Head of caudate nucleus (tissue), 42 donors: ENCODE data around the gene ANKZF1.

Experiments
- DNase-seq, 42 donors: peaks; one replicate each; pipeline versions ENCODE4 v3.0.0 to v3.0.0-alpha.2; 2020 to 2021; ENCODE audit warnings: mixed read lengths in 7 of 42
- intact Hi-C: fragments of 100-400 bp; cut with DNase I; formaldehyde crosslinking; loops from one replicate; pipeline ENCODE4 v1.15.0; 2022

ANKZF1 gene

GRCh38 chr2:219219784-219220532 is 9.6 kb upstream of the ANKZF1 start:
- intact Hi-C loops, result no loop called here

GRCh38 chr2:219220652-219221402 is 8.8 kb upstream of the ANKZF1 start:
- intact Hi-C loops, result no loop called here
- DNase-seq, result no peak

More at GRCh38 chr2:219219784-219220532, 9.6 kb upstream of the ANKZF1 start:
- DNase-seq, result peak in 1 of 42 donors; percentile 6

- intact Hi-C loops, result no loop called here
- DNase-seq, result peak in 20 of 42 donors; percentile 3 to 77 (median 40)
These were observed 7.6 kb upstream of the ANKZF1 start for GRCh38 chr2:219221957-219222518.

GRCh38 chr2:219223831-219224610 is 5.6 kb upstream of the ANKZF1 start:
- intact Hi-C loops, result no loop called here

GRCh38 chr2:219225350-219225749 is 4.3 kb upstream of the ANKZF1 start:
- DNase-seq, result no peak
- intact Hi-C loops, result loop anchor here (5.0 kb wide), 1 partner anchor 72 kb away; no protein-coding TSS in a partner anchor

More at GRCh38 chr2:219223831-219224610, 5.6 kb upstream of the ANKZF1 start:
- no peak for DNase-seq

GRCh38 chr2:219228041-219228910 is 1.3 kb upstream of the ANKZF1 start:
- intact Hi-C loops, result loop anchor here (5.0 kb wide), 1 partner anchor 69 kb away; no protein-coding TSS in a partner anchor
- no peak for DNase-seq

GRCh38 chr2:219228911-219229304 is 698 bp upstream of the ANKZF1 start:
- peak in 1 of 42 donors; percentile 20 for DNase-seq
- intact Hi-C loops, result loop anchor here (5.0 kb wide), 1 partner anchor 68 kb away; no protein-coding TSS in a partner anchor

- intact Hi-C loops, result no loop called here
- DNase-seq, result peak in 12 of 42 donors; percentile 20 to 55 (median 37)
These were observed 494 bp downstream of the ANKZF1 start for GRCh38 chr2:219230059-219230540.

- intact Hi-C loops, result no loop called here
- no peak for DNase-seq
These were observed 4.7 kb downstream of the ANKZF1 start for GRCh38 chr2:219234331-219234730.

- intact Hi-C loops, result no loop called here
- DNase-seq, result no peak
These were observed 13.7 kb downstream of the ANKZF1 start for GRCh38 chr2:219243291-219243761.

- intact Hi-C loops, result loop anchor here (2.0 kb wide), 1 partner anchor 18 kb away; no protein-coding TSS in a partner anchor
- no peak for DNase-seq
These were observed 15.2 kb downstream of the ANKZF1 start for GRCh38 chr2:219244789-219245147.

GRCh38 chr2:219245148-219245898 is 15.7 kb downstream of the ANKZF1 start, which contains the start of the genes GLB1L and STK16:
Gene GLB1L, minus strand, starts transcription at chr2:219245444. Its CDS starts 1,871 bp downstream, at chr2:219243573.
Gene STK16, plus strand, starts transcription at chr2:219245479. Its CDS starts 521 bp downstream, at chr2:219246000.
- peak; percentile 82 to 98 (median 94) for DNase-seq
- intact Hi-C loops, result loop anchor here (2.0 kb wide), 1 partner anchor 19 kb away; no protein-coding TSS in a partner anchor

GRCh38 chr2:219245899-219246230 is 16.3 kb downstream of the ANKZF1 start:
- intact Hi-C loops, result loop anchor here (2.0 kb wide), 1 partner anchor 19 kb away; no protein-coding TSS in a partner anchor
- DNase-seq, result peak in 2 of 42 donors; percentile 14 to 23

- intact Hi-C loops, result no loop called here
- no peak for DNase-seq
These were observed 17.0 kb downstream of the ANKZF1 start for GRCh38 chr2:219246559-219246958.

- intact Hi-C loops, result no loop called here
- no peak for DNase-seq
These were observed 18.4 kb downstream of the ANKZF1 start for GRCh38 chr2:219247678-219248642.

- intact Hi-C loops, result no loop called here
These were observed 19.2 kb downstream of the ANKZF1 start for GRCh38 chr2:219248845-219249202.

More at GRCh38 chr2:219248845-219249202, 19.2 kb downstream of the ANKZF1 start:
- DNase-seq, result no peak
